GM19455 (cell line): ENCODE results near the gene PRRT1.
"Not testable (repeated sequence)": the region's sequence is repeated elsewhere in the genome, so short reads cannot be mapped to it uniquely, and the experiment has no call there.

Experiments used
- ATAC-seq: cut with Tn5 transposase; IDR thresholded peaks from one replicate; pipeline ENCODE4 v1.9.1; 2021; ENCODE audit not compliant: unreplicated experiment

The PRRT1 gene

GRCh38 chr6:32105433-32105832 is 46.3 kb downstream of the PRRT1 start:
- ATAC-seq, result no peak

- ATAC-seq, result no peak
Measured at GRCh38 chr6:32102255-32102654, 49.5 kb downstream of the PRRT1 start.

GRCh38 chr6:32100251-32100650 is 51.5 kb downstream of the PRRT1 start:
- not testable (repeated sequence) for ATAC-seq
